GM19099 (cell line): ENCODE results near the gene IL11.

Source experiments
- POLR2A ChIP-seq: IDR thresholded peaks from 3 replicates; pipeline ENCODE4 v1.6.1; 2011; ENCODE audit warnings: low read depth; ENCODE audit not compliant: insufficient read length; ENCODE audit errors: extremely low read depth

IL11 gene

DNA sequence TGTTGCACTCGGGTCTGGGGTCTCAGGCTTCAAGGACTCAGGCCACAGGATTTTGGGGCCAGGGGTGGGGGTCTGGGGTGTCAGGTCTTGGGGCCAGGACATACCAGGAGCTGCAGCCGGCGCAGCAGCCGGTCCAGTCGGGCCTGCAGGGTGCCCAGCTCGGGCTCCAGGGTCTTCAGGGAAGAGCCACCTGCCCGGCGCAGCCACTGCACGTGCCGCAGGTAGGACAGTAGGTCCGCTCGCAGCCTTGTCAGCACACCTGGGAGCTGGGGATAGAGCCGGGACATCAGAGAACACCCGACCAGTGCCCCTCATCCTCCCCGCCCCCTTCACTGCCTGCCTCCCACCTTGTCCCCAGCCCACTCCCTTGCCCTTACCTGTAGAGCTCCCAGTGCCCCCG lies 2.2 kb downstream of the IL11 start:
- TF ChIP-seq POLR2A, result no peak

GRCh38 chr19:55366790-55367189 lies 3.5 kb downstream of the IL11 start:
- no peak for TF ChIP-seq POLR2A

DNA sequence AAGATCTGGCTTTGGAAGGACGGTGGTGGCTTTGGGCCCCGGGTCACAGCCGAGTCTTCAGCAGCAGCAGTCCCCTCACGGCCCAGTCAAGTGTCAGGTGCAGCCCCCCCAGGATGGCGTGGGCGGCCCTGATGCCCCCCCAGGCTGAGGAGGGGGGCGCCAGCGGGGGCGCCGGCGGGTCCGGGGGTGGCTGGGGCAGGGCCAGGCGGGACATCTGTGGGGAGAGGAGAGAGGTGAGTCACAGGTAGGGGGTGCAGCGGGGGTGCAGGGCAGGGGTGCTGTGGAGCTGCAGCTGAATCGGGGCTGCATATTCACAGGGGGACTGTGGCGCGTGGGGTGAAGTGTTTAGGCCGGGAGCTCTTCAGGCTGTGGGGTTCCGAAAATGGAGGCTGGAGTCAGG lies 4.3 kb downstream of the IL11 start:
- no peak for TF ChIP-seq POLR2A

- no peak for TF ChIP-seq POLR2A
Measured at GRCh38 chr19:55365245-55365644, 5.0 kb downstream of the IL11 start.

DNA sequence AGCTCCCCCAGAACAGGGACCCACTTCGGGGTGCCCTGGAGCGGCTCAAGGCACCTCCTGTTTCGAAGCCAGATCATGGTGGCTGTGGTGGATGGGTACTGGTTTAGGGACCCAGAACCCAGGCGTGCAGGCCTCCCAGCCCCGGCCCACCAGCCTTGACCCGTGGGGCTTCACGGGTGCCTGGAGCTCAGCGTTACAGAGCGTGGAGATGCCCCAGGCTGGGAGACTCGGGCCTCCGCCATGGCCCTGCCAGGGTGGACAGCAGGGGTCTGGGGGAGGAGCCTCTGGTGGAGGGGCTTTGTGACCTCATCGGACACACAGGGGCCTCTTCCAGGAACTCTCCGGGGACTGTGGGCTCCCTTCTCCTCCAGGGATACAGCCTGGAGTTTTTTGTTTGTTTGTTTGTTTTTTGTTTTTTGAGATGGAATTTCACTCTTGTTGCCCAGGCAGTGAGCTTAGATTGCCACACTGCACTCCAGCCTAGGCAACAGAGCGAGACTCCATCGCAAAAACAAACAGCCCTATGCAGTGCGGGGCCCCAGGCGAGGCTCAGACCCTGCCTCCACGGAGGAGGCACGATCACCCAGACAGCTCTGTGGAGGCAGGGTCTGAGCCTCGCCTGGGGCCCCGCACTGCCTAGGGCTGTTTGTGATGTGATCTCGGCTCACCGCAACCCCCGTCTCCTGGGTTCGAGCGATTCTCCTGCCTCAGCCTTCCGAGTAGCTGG lies 7.1 kb downstream of the IL11 start, which contains the start of gene GARIN5B:
TSS of gene GARIN5B (minus strand) at position 271 of the 727 bp plus-strand sequence. CDS start at position 77, 194 bp downstream.
- TF ChIP-seq POLR2A, result no peak

DNA sequence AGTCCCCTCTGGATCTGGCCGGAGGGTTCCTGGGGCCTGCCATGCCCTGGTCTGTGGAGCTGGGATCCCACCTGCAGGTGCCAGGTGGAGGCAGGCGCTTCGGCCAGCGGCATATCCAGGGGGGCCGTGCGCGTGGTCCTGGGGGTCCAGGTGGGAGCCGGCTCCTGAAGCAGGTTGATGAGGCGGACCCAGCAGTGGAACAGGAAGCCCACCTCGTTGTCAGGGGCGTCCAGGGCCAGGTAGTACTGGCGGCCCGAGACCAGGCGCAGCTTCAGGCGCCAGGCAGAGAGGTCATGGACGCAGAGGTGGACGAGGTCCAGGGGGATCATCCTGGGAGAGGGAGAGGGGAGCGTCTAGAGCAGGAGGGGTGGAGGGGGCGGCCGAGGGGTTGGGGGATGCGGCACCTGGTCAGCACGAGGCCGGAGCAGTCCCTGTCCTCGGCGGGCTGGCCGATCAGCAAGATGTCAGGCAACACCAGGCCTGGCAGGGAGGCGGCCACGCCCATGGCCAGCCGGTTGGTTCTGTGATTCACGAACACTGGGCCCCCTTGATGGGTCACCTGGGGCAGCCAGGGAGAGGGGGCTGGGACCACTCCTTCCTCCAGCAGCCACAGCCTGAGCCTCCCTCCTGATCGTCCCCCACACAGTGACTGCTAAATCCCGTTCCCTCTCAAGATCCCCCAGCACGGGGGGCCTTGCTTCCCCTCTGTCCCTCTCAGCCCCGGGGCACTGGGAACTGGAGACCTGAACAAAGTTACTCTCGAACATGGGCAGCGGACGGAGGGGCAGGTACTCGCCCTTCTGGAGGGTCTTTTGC lies 7.9 kb downstream of the IL11 start:
- no peak for TF ChIP-seq POLR2A

DNA sequence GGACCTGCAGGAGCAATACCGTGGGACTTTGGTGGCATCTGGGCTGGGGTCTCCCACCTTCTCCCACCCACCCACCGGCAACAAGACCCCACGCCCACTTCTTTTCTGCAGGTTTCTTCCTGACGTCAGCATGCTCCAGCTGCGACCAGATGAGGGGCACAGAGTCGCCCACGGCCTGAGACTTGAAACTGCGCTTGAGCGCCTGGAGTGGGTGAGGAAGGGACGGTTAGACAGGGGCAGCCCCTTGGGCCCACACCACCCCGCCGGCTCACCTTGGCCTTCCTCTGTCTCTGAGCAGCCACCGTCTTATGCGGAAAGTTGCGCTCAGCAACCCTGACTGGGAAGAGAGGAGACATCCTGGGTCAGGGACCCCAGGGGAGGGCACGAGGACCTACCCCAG lies 9.4 kb downstream of the IL11 start:
- no peak for TF ChIP-seq POLR2A

DNA sequence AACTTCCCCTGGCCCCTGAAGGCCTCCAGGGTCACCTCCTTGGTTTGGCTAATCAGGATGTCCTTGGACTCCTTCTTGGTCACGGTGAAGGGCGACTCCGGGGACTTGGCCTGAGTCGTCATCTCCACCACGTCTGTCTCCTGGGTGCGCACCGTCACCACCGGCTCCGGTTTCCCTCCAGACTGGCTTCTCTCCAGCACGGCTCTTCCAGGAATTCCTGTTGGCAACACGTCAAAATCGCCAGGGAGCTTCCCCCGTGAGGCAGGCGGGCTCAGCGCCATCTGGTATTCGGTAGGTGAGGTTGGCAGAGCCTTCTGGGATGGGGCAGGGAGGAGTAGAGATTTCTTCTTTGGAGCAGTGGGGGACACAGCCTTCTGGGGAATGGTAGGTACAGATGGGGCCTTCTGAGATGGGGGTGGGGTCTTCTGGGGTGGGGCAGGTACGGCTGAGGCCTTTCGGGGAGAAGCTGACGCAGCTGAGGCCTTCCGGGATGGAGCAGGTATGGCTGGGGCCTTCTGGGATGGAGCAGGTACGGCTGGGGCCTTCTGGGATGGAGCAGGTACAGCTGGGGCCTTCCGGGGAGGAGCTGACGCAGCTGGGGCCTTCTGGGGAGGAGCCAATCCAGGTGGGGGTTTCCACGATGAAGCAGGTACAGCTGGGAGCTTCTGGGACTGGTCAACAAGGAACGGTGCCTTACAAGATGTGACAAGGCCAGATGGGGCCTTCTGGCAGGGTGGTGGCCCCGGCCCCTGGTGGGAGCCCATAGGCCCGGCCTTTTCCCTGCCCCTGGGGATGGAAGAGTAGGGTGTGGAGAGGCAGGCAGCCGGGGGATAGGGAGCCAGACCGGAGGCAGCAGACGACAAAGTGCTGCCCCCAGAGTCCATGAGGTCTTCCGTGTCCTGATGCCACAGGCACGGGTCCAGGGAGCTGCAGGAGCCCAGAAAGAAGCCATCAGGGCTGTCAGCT lies 11.0 kb downstream of the IL11 start:
- no peak for TF ChIP-seq POLR2A

DNA sequence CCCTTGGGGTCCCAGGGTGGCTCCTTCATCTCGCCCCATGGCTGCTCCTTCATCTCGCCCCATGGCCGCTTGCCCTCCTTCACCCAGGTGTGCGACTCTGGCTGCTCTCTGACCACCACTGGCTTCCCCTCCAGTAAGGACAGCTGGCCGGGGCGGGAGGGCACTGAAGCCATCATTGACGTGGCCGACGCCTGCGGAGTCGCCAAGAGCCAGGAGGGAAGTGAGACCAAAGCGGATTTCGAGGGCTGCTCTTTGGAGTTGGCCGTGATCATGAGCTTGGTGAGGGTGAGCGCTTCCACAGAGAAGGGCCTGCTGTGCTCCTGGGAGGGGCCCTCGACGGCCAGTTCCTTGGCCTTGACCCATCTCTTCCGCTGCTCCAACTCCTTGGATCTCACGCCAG lies 11.8 kb downstream of the IL11 start:
- TF ChIP-seq POLR2A, result no peak

DNA sequence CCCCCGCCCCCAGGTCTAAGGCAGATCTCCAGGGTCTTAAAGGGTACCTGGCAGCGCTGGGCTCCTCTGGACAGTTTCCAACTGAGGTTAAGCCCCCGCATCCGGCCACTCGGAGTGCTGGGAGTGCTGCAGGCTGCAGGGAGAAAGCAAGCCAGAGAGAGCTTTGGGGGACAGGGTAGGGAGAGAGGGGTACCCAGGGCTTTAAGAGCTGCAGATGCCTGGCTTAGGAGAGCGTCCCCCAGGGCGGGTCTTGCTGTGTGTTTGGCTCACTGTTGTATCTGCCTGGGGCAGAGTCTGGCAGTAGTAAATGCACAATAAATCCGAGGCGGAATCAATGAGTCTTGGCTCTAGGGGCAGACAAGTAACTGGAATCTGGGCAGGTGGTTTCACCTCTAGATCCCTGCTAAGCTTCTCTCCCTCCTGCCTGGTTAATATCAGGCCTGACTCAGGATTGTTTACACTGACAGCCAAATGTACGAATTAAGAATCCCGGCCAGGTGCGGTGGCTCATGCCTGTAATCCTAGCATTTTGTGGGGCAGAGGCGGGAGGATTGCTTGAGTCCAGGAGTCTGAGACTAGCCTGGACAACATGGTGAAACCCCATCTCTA lies 14.9 kb downstream of the IL11 start:
- TF ChIP-seq POLR2A, result no peak

DNA sequence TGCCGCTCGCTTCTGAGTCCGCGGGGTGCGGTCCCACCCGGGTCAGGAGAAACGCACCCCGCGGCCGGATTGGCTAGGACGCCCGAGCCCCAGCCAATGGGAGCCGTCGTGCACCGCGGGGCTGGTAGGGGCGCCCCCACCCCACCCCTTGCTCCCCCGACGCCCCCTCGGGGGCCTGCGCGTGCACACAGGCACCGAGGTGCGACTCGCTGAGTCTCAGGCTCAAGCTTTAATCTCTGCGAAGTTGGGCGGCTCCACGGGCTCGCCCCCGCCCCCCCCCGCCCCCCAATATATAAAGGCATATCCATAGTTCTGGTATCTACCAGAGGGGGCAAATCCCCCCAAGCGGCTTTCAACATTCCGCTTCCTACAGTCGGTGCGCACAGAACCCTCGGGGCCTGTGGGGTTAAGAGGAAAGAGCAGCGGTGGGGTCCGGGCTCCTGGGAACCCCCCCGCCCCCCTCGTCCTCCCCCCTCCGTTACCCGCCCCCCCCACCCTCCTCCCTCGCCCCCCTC lies 15.5 kb downstream of the IL11 start, which contains the start of gene COX6B2:
TSS of gene COX6B2 (minus strand) at position 22 of the 515 bp plus-strand sequence. CDS start 198 bp downstream, outside the sequence.
- no peak for TF ChIP-seq POLR2A

- no peak for TF ChIP-seq POLR2A
Measured at GRCh38 chr19:55353803-55354697, 16.2 kb downstream of the IL11 start.

DNA sequence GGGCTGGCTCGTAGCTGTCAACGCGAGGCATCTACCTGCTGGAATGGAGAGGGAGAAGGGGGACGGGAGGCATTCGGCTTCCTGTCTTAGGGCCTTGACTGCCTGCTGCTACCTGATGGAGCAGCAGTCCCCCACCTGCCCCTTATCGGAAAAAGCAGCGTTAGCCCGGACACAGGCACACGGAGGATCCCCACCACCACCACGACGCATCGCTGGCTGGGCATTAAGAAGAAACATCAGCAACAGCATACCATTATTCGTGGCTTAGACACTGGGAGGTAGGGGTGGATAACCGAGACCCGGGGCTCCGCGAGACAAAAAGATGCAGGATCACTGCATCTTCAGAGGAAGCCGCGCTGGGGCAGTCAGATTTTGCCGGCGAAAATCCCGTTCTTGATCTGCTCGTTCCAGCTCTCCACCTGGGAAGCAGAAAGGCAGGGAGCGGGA lies 16.9 kb downstream of the IL11 start:
- no peak for TF ChIP-seq POLR2A

DNA sequence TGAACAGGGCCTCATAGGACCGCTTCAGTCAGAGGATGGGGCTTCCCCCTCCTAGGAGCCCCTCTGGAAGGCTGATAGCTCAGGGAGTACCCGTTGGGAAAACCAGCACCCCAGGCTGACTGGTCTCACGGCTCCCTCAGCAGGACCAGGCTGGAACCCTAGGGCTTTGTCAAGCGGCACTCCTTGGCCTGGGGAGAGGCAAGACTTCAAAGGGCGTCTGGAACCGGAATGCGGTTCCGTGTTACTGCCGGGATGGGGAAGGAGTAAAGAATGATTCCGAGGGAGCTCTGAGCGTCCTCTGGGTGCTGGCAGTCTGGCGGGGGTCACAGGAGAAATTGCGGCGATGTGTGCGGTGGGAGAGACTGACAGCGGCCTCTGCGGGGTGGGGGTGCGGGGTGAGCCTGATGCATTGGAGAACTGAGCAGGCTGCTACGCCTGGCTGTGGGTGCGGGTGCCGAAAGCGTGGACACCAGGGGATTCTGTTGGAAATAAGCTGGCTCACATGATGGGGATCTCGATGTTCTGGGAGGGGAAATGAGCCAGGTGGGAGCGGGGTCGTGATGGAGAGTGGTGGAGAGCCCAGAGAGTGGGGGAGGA lies 17.6 kb downstream of the IL11 start:
- no peak for TF ChIP-seq POLR2A
